GM12891 (cell line): ENCODE measurements around the gene ZIC1.

ENCODE experiments used
- DNase-seq: peaks from one replicate; pipeline ENCODE4 v3.0.0; 2011; ENCODE audit warnings: low spot score; ENCODE audit not compliant: insufficient read length
- FAIRE-seq: peaks from 2 replicates; lab custom pipeline; 2011; peaks lifted over from hg19 to GRCh38; lab: Jason Lieb, UNC
- PAX5 ChIP-seq: IDR thresholded peaks from 2 replicates; pipeline ENCODE4 v1.6.1; 2011; ENCODE audit warnings: low read length, moderate library complexity, mild to moderate bottlenecking; ENCODE audit not compliant: insufficient read depth, severe bottlenecking
- POLR2A ChIP-seq: IDR thresholded peaks from 2 replicates; pipeline ENCODE4 v1.6.1; 2011; ENCODE audit warnings: low read depth, low read length, control low read depth
- POLR2AphosphoS5 ChIP-seq: IDR thresholded peaks from 2 replicates; pipeline ENCODE4 v1.6.1; 2011; ENCODE audit warnings: low read depth, low read length, control low read depth
- POU2F2 ChIP-seq: IDR thresholded peaks from 2 replicates; pipeline ENCODE4 v1.6.1; 2011; ENCODE audit warnings: low read depth, mild to moderate bottlenecking, control low read depth, low read length, moderate library complexity
- SPI1 ChIP-seq: IDR thresholded peaks from 2 replicates; pipeline ENCODE4 v1.6.1; 2011; ENCODE audit warnings: low read depth, low read length, control low read depth
- TAF1 ChIP-seq: IDR thresholded peaks from 2 replicates; pipeline ENCODE4 v1.6.1; 2011; ENCODE audit warnings: low read depth, low read length, control low read depth

The ZIC1 gene

DNA sequence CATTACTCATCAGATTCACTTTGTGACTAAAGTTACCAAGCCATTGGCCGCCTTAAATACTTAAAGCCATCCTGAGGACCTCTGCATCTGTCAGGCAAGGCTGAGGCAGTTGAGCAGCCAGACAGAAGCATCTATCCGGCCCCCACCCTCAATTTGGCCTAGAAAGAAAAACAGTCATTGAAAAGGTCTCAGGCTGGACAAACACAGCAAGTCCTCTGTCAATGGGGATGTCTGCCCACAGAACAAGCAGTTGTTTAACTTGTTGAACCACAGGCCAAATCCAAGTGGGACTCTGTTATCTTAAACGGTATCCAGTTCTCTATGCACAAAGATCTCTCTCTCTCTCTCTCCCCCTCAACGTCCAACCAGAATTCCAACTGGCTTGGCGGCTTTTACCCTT is 5.7 kb upstream of the ZIC1 start:
- no peak for DNase-seq
- FAIRE-seq, result no peak
- TF ChIP-seq TAF1, result no peak
- TF ChIP-seq POLR2AphosphoS5, result no peak
- no peak for TF ChIP-seq POLR2A
- TF ChIP-seq PAX5, result no peak
- TF ChIP-seq SPI1, result no peak
- no peak for TF ChIP-seq POU2F2

DNA sequence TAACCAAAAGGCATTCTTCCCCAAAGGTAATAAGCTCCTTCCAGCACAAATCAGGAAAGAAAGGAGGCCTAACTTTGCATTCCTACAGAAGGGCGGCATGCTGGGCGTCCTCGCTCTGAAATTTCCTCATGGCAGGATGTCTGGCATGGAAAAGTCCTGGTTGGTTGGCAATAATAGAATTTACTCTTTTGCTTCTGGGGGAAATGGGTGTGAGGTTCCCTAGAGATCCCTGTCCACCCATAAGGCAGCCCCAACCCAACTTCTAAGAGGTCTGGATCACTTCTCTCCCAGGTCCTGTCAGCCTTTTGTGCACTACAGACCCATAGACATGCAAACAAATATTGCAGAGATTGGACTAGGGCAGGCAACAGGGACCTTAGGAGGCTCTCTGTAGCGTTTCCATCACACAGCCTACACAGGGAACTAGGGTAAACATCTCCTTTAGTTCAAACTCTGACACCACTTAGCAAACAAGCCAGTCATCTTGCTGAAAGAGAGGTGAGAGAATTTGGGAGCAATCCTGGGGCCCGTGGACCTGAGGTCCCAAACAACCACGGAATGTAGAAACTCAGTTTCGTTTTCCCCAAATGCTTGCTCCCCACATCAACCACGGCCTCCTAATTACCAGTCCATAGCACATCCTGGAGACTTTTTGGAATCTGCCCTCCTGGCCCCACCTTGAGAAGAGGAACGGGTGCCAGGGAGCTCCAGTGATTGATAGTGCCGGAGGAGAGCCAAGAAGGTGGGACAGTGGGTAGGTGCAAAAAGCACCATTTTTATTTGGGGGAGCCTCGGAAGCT is 5.0 kb upstream of the ZIC1 start:
- no peak for DNase-seq
- no peak for FAIRE-seq
- TF ChIP-seq POLR2AphosphoS5, result no peak
- no peak for TF ChIP-seq PAX5
- TF ChIP-seq POU2F2, result no peak
- TF ChIP-seq SPI1, result no peak
- TF ChIP-seq POLR2A, result no peak
- no peak for TF ChIP-seq TAF1

DNA sequence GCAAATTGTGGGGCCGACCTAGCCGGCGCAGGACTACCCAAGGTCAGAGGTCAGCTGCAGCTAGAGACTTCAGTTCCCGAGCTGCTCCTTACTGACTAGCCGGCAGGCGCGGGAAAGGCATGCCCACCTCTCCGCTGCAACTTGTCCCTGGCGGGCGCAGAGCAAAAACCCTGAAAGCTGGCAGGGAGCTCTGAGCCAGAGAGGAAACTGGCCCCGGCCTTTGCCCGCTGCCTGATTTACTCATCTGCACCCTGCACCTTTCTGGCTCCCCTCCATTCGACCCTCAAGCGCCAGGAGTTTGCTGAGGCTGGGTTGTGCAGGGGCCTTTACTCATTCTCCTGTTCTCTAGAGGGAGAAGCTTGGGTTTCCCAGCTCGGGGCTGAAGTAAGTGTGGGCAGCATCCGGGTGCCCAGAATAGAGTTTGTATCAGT is 4.3 kb upstream of the ZIC1 start:
- TF ChIP-seq PAX5 (no peak), POLR2A (no peak), POU2F2 (no peak), SPI1 (no peak), TAF1 (no peak), POLR2AphosphoS5 (no peak)
- DNase-seq, result no peak
- no peak for FAIRE-seq

- DNase-seq (no peak), FAIRE-seq (no peak)
- TF ChIP-seq POU2F2 (no peak), POLR2AphosphoS5 (no peak), TAF1 (no peak), POLR2A (no peak), PAX5 (no peak), SPI1 (no peak)
Measured at GRCh38 chr3:147405231-147406027, 3.7 kb upstream of the ZIC1 start.

DNA sequence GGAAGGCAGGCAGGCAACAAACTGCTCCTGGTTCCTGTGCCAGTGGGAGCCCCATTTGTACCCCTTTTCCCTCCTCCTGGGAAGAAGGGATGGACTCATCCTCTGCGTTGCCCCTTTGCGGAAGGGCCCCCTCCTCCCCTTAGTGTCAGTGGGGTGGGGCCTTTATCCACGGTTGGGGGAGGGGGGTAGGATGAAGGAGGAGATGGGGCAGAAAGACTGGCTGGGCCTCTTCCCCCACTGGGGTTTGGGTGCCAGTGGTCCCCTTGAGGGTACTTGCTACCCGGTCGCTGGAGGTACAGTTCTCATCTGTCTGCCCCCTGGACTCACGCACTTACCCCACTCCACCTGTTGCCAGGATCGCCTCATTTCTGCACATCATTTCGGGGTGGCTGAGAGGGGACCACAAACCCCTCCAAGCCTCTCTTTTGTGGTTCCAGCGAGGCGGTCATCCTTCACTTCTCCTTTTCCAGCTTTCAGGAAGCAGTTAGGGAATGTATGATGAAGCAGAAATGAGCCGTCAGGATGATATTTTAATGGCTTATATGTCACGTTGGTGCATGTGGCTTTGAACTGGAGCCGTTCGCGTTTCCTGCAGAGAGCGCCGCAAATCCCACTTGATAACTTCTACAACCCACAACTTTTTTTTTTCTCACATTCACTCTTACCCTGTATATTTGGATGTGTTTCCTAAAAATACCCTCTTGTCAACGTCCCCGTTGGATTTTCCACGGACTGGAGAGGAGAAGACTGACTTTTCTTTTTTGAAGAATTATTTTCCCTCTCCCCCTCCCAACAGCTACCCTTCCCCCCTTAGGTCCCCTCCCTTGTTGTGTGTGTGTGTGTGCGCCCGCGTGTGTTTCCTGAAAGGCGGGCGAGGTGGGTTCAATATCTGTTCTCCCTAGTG is 2.9 kb upstream of the ZIC1 start, which contains the start of gene ZIC4:
ZIC4 (minus strand) TSS at position 516 of the 904 bp plus-strand sequence. CDS start 3,746 bp downstream, outside the sequence.
- no peak for FAIRE-seq
- DNase-seq, result no peak
- TF ChIP-seq POLR2AphosphoS5 (no peak), TAF1 (no peak), POLR2A (no peak), PAX5 (no peak), POU2F2 (no peak), SPI1 (no peak)

- TF ChIP-seq POLR2A, result no peak
- TF ChIP-seq SPI1, result no peak
- no peak for TF ChIP-seq POLR2AphosphoS5
- TF ChIP-seq PAX5, result no peak
- no peak for TF ChIP-seq TAF1
- TF ChIP-seq POU2F2, result no peak
- DNase-seq, result no peak
- FAIRE-seq, result no peak
Measured at GRCh38 chr3:147407114-147407497, 2.1 kb upstream of the ZIC1 start.

- FAIRE-seq, result no peak
- no peak for DNase-seq
- no peak for TF ChIP-seq POLR2AphosphoS5
- no peak for TF ChIP-seq TAF1
- TF ChIP-seq POLR2A, result no peak
Measured at GRCh38 chr3:147407498-147408187, 1.5 kb upstream of the ZIC1 start.
